HepG2 (cell line): ENCODE results near the gene CBX2. TPM values are rescaled to one million over a fixed set of nuclear protein-coding genes. Genes with fewer than 3 reads are reported as not detected.

Experiments
- ARID4A ChIP-seq: sonication (generic); formaldehyde crosslinking; IDR thresholded peaks from 2 replicates; pipeline ENCODE4 v1.5.0; 2020; ENCODE audit warnings: mild to moderate bottlenecking, missing genetic modification reagents, borderline replicate concordance
- FOXA1 ChIP-seq, 2 experiments: fragments of 450-650 bp in 1 of 2; sonication (generic) in 1 of 2; formaldehyde crosslinking in 1 of 2; IDR thresholded peaks; 2 replicates each; pipeline versions ENCODE4 v1.4.0 to v1.6.1; 2016 to 2020; ENCODE audit warnings: missing genetic modification reagents in 1 of 2
- GATA4 ChIP-seq: sonication (generic); IDR thresholded peaks from 2 replicates; pipeline ENCODE4 v1.6.1; 2016; ENCODE audit warnings: antibody characterized with exemption, low read depth, borderline replicate concordance
- PITX1 ChIP-seq: sonication (generic); formaldehyde crosslinking; IDR thresholded peaks from 2 replicates; pipeline ENCODE4 v1.5.1; 2020; ENCODE audit warnings: mild to moderate bottlenecking, missing genetic modification reagents
- SALL1 ChIP-seq: sonication (generic); formaldehyde crosslinking; IDR thresholded peaks from 2 replicates; pipeline ENCODE4 v1.8.0; 2022; ENCODE audit warnings: mild to moderate bottlenecking, missing genetic modification reagents
- SMAD3 ChIP-seq: sonication (generic); formaldehyde crosslinking; IDR thresholded peaks from 2 replicates; pipeline ENCODE4 v1.4.0; 2020; ENCODE audit warnings: missing genetic modification reagents
- SRSF1 ChIP-seq: fragments of 200-400 bp; formaldehyde crosslinking; optimal IDR thresholded peaks from 2 replicates; pipeline ENCODE3; 2017; ENCODE audit warnings: mild to moderate bottlenecking, low read depth, low read length, moderate library complexity
- ZC3H13 ChIP-seq: sonication (generic); formaldehyde crosslinking; IDR thresholded peaks from 2 replicates; pipeline ENCODE4 v1.8.1; 2023; ENCODE audit warnings: mild to moderate bottlenecking, missing genetic modification reagents, moderate library complexity
- ZNF10 ChIP-seq: sonication (generic); formaldehyde crosslinking; IDR thresholded peaks from 2 replicates; pipeline ENCODE4 v1.4.0; 2020; ENCODE audit warnings: mild to moderate bottlenecking, low read depth, missing genetic modification reagents, borderline replicate concordance
- ZNF232 ChIP-seq: sonication (generic); formaldehyde crosslinking; IDR thresholded peaks from 2 replicates; pipeline ENCODE4 v1.4.0; 2020; ENCODE audit warnings: missing genetic modification reagents, borderline replicate concordance
- ZNF253 ChIP-seq: sonication (generic); formaldehyde crosslinking; IDR thresholded peaks from 2 replicates; pipeline ENCODE4 v1.8.0; 2022; ENCODE audit warnings: mild to moderate bottlenecking, missing genetic modification reagents, borderline replicate concordance
- ZNF274 ChIP-seq: sonication (generic); formaldehyde crosslinking; IDR thresholded peaks from 2 replicates; pipeline ENCODE4 v1.5.1; 2020; ENCODE audit warnings: mild to moderate bottlenecking, missing genetic modification reagents
- ZNF446 ChIP-seq: sonication (generic); formaldehyde crosslinking; IDR thresholded peaks from 2 replicates; pipeline ENCODE4 v1.5.0; 2020; ENCODE audit warnings: mild to moderate bottlenecking, missing genetic modification reagents
- ZNF556 ChIP-seq: sonication (generic); formaldehyde crosslinking; IDR thresholded peaks from 2 replicates; pipeline ENCODE4 v1.4.0; 2020; ENCODE audit warnings: mild to moderate bottlenecking, missing genetic modification reagents, borderline replicate concordance
- ZNF563 ChIP-seq: sonication (generic); formaldehyde crosslinking; IDR thresholded peaks from 2 replicates; pipeline ENCODE4 v1.8.0; 2022; ENCODE audit warnings: mild to moderate bottlenecking, moderate library complexity, missing genetic modification reagents
- ZNF691 ChIP-seq: sonication (generic); formaldehyde crosslinking; IDR thresholded peaks from 2 replicates; pipeline ENCODE4 v1.4.0; 2020; ENCODE audit warnings: missing genetic modification reagents, low read depth, mild to moderate bottlenecking, borderline replicate concordance
- ZNF781 ChIP-seq: sonication (generic); formaldehyde crosslinking; IDR thresholded peaks from 2 replicates; pipeline ENCODE4 v1.5.1; 2020; ENCODE audit warnings: borderline replicate concordance, mild to moderate bottlenecking, missing genetic modification reagents; ENCODE audit errors: not compliant biosample characterization
- ZNF879 ChIP-seq: sonication (generic); formaldehyde crosslinking; IDR thresholded peaks from 2 replicates; pipeline ENCODE4 v1.8.1; 2023; ENCODE audit warnings: missing genetic modification reagents
- ZSCAN20 ChIP-seq: sonication (generic); formaldehyde crosslinking; IDR thresholded peaks from 2 replicates; pipeline ENCODE4 v1.4.0; 2020; ENCODE audit warnings: missing genetic modification reagents, mild to moderate bottlenecking, borderline replicate concordance
- polyA plus RNA-seq, 8 experiments: library from polyadenylated mRNA; depleted of rRNA in 3 of 8; stranded (reverse) in 7 of 8; unstranded in 1 of 8; fragments of >200 nt; fragmentation: Illumina TruSeq in 4 of 8; extraction: Trizol in 4 of 8; gene quantifications; 2 replicates each; pipeline versions ENCODE4 v1.2.1 to v1.2.3, GENCODE V29; 2011 to 2016; ENCODE audit warnings: low read depth in 4 of 8, missing spikeins in 1 of 8, mixed read lengths in 1 of 8; ENCODE audit not compliant: insufficient read depth in 1 of 8
- total RNA-seq, 5 experiments: library from RNA; depleted of rRNA; stranded (reverse); fragments of >200 nt; fragmentation: Illumina TruSeq; extraction: Trizol; gene quantifications; 2 replicates each; pipeline ENCODE4 v1.2.3, GENCODE V29; 2016; ENCODE audit warnings: low read depth in 1 of 5
- TF ChIP-seq, protein P1 (sequence below), 2 experiments: sonication (generic) in 1 of 2; formaldehyde crosslinking in 1 of 2; IDR thresholded peaks; 2 replicates each; pipeline versions ENCODE4 v1.4.0 to v1.6.1; 2018 to 2020; ENCODE audit warnings: missing genetic modification reagents in 2 of 2, borderline replicate concordance in 1 of 2, low read depth in 1 of 2, mild to moderate bottlenecking in 1 of 2, missing biosample characterization in 1 of 2
- TF ChIP-seq, protein P2 (sequence below): sonication (generic); formaldehyde crosslinking; IDR thresholded peaks from 2 replicates; pipeline ENCODE4 v1.4.0; 2020; ENCODE audit warnings: missing genetic modification reagents

CBX2 gene
- total and polyA plus RNA-seq, 2 of the 13 experiments (the other 11 are each of a cell fraction or from before 2014, with no cell fraction given): 14.5 to 31.1 TPM

DNA sequence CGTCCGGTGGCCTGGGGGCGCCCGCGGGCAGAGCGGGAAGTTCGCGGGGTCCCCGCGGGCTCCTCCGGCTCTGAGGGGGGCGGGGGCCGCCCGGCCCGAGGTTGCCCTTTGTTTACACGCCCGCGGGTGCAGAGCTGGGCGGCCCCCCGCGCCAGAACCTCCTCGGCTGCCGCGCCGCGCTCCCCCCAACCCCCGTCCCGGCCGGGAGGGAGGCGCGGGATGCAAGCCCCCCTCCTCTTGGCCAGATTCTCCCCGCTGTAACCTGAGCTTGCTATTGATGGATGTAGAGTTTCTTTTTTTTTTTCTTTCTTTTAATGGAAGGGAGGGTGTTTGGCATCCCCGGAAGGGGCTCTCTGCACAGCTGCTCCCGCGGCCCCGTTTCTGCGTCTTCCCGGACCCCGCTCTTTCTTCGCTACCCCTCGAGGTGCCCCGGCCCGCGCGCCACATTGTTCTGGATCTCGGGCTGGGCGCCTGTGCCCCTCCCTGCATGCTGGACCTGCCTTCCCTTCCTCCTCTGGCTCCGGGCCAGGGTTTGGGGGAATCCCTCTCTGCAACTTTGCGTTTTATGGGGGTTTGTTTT, 646 bp downstream of the CBX2 start (continued):
- TF ChIP-seq ZSCAN20 (CRISPR knock-in tag) (peak; percentile 62; the same call in 1 of the 2 replicates), ZNF253 (CRISPR knock-in tag) (no peak), ZNF556 (no peak), FOXA1 (IDR thresholded peaks at IDR 0.05) (no peak), FOXA1 (CRISPR knock-in tag; IDR thresholded peaks at IDR 0.05) (0 out of 2 replicates have a peak, but pooled peaks have one; percentile 15), ZNF232 (no peak), ZNF446 (peak; percentile 27; the same call in 1 of the 2 replicates), ARID4A (CRISPR knock-in tag) (no peak; the same call in 1 of the 2 replicates), ZNF879 (CRISPR knock-in tag) (no peak), ZNF10 (CRISPR knock-in tag) (no peak), SRSF1 (peak; percentile 12), ZNF274 (CRISPR knock-in tag) (no peak), ZNF691 (no peak), ZNF781 (CRISPR knock-in tag) (no peak), ZNF563 (CRISPR knock-in tag) (peak; percentile 75), SALL1 (CRISPR knock-in tag) (peak; percentile 19; the same call in 1 of the 2 replicates), SMAD3 (0 out of 2 replicates have a peak, but pooled peaks have one; percentile 25), ZC3H13 (no peak; the same call in 1 of the 2 replicates), PITX1 (0 out of 2 replicates have a peak, but pooled peaks have one; percentile 19), GATA4 (no peak)
- TF ChIP-seq, protein P1, sequence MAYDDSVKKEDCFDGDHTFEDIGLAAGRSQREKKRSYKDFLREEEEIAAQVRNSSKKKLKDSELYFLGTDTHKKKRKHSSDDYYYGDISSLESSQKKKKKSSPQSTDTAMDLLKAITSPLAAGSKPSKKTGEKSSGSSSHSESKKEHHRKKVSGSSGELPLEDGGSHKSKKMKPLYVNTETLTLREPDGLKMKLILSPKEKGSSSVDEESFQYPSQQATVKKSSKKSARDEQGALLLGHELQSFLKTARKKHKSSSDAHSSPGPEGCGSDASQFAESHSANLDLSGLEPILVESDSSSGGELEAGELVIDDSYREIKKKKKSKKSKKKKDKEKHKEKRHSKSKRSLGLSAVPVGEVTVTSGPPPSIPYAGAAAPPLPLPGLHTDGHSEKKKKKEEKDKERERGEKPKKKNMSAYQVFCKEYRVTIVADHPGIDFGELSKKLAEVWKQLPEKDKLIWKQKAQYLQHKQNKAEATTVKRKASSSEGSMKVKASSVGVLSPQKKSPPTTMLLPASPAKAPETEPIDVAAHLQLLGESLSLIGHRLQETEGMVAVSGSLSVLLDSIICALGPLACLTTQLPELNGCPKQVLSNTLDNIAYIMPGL (CRISPR knock-in tag; IDR thresholded peaks at IDR 0.05; ENCODE audit: borderline replicate concordance in 1 of 2, low read depth in 1 of 2): peak in 1 of 2 experiments; percentile 32; a peak in 2 of 4 replicates
- TF ChIP-seq, protein P2, sequence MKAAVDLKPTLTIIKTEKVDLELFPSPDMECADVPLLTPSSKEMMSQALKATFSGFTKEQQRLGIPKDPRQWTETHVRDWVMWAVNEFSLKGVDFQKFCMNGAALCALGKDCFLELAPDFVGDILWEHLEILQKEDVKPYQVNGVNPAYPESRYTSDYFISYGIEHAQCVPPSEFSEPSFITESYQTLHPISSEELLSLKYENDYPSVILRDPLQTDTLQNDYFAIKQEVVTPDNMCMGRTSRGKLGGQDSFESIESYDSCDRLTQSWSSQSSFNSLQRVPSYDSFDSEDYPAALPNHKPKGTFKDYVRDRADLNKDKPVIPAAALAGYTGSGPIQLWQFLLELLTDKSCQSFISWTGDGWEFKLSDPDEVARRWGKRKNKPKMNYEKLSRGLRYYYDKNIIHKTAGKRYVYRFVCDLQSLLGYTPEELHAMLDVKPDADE (CRISPR knock-in tag): peak; percentile 42; the same call in 1 of the 2 replicates
